DOHH2 (cell line): Measurements from ENCODE around the gene MASP1.

Experiments used
- EZH2phosphoT487 ChIP-seq: fragments of 200-600 bp; sonication (generic); IDR thresholded peaks from 2 replicates; pipeline ENCODE4 v1.6.1; 2017; ENCODE audit warnings: borderline replicate concordance, mild to moderate bottlenecking, antibody characterized with exemption, low read length, moderate library complexity, mixed read lengths
- TF ChIP-seq, protein P1 (sequence below): fragments of 200-600 bp; sonication (generic); IDR thresholded peaks from one replicate; pipeline ENCODE4 v1.5.1; 2014; ENCODE audit warnings: antibody characterized with exemption, mild to moderate bottlenecking, low read depth, low read length; ENCODE audit not compliant: poor library complexity, severe bottlenecking

DNA sequence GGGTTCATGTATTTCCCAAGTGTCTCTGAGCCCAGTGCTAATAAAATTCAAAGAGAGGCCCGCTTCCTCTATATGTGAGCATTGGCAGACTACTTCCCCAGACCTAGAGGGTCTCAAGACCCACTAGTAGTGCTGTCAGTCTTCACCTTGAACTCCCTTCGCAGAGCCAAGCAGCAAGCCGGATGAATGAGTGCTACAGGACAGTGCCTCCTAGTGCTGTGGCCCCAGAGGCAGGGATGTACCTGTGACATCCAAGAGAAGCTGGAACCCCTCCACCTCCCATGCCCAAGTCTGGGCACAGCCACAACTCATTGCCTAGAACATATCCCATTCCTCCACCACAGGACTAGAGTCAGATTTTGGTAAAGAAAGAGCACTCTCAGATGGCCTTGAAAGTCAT is 37.2 kb upstream of the MASP1 start:
- TF ChIP-seq, protein P1, sequence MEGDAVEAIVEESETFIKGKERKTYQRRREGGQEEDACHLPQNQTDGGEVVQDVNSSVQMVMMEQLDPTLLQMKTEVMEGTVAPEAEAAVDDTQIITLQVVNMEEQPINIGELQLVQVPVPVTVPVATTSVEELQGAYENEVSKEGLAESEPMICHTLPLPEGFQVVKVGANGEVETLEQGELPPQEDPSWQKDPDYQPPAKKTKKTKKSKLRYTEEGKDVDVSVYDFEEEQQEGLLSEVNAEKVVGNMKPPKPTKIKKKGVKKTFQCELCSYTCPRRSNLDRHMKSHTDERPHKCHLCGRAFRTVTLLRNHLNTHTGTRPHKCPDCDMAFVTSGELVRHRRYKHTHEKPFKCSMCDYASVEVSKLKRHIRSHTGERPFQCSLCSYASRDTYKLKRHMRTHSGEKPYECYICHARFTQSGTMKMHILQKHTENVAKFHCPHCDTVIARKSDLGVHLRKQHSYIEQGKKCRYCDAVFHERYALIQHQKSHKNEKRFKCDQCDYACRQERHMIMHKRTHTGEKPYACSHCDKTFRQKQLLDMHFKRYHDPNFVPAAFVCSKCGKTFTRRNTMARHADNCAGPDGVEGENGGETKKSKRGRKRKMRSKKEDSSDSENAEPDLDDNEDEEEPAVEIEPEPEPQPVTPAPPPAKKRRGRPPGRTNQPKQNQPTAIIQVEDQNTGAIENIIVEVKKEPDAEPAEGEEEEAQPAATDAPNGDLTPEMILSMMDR, result no peak
- TF ChIP-seq EZH2phosphoT487, result no peak
